ENCODE data around the gene P3H2. TPM values are rescaled to one million over a fixed set of nuclear protein-coding genes. Genes with fewer than 3 reads are reported as not detected.

Gene P3H2
- total and polyA plus RNA-seq, 9 of the 15 experiments (the other 6 are each of a cell fraction or from before 2014, with no cell fraction given): 0.04 to 0.26 (median 0.22) TPM; not detected in 6

DNA sequence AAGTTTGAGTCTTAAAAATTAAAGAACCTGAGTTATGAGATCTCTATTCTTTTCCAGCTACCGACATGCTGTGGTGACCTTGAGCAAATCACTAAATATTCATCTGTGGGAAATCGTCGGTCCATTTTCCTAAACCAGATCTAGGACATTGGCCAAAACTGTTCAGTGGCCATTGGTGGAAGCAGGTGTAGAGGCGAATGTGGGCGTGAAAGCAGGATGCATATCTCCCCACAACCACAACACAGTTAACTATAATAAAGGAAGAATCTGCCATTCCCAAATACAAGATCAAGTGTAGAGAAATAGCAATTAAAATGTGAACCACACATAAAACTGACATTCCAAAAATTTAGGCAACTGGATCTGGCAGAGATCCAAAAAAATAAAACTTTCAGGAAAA, 129.9 kb downstream of the P3H2 start:
- WGBS (ENCODE audit: insufficient coverage, low coverage, missing lambda C conversion rate): 0% methylated on average over 4 of the region's 5 CpGs
- intact Hi-C loops (cut with micrococcal nuclease): no loop called here
- in situ Hi-C loops (cut with MboI): no loop called here
- FAIRE-seq: no peak
- Histone ChIP-seq H3K9me1 (ENCODE audit: control insufficient read depth, insufficient read depth, low read length) (no peaks in the 10 kb centered on the region), H3K4me2 (ENCODE audit: insufficient read depth, low read length) (no peak overlapping the region), H2AFZ (ENCODE audit: low read depth, low read length) (no peak overlapping the region), H3K79me2 (ENCODE audit: control insufficient read depth, insufficient read depth, low read length) (no peaks in the 10 kb centered on the region), H3K9ac (ENCODE audit: insufficient read depth in 1 of 2, low read depth in 2 of 2, low read length in 2 of 2) (no peak overlapping the region), H3K4me3 (no peak overlapping the region), H3K9me3 (replicated peaks; ENCODE audit: control insufficient read depth, insufficient read depth, low read depth, low read length) (no peaks in the 10 kb centered on the region), H3K27ac (ENCODE audit: extremely low read depth, low read depth, low read length) (no peak overlapping the region), H3K4me1 (replicated peaks in 1 of 2; ENCODE audit: control insufficient read depth in 2 of 2, insufficient read depth in 2 of 2, low read length in 2 of 2) (no peaks in the 10 kb centered on the region), H3K27me3 (ENCODE audit: control insufficient read depth in 2 of 2, insufficient read depth in 2 of 2, low read length in 2 of 2) (no peaks in the 10 kb centered on the region), H3K36me3 (ENCODE audit: control insufficient read depth, insufficient read depth, low read length) (no peaks in the 10 kb centered on the region), H4K20me1 (replicated peaks; ENCODE audit: control insufficient read depth, insufficient read depth, low read length) (no peaks in the 10 kb centered on the region)
- BruUV-seq (replicated peaks): no TSS peak
- ChIA-PET CTCF (ENCODE audit: low intra/inter-chr PET ratio) (no interaction called here), POLR2A (no interaction called here)
- no peak for TF ChIP-seq GTF2A2 (tag; IDR thresholded peaks at IDR 0.05)
- TF ChIP-seq JUN (IDR thresholded peaks at IDR 0.05; ENCODE audit: borderline replicate concordance, low read depth, low read length): no peak
- TF ChIP-seq JUN (CRISPR knock-in tag; IDR thresholded peaks at IDR 0.05; ENCODE audit: borderline replicate concordance): no peak
- TF ChIP-seq NFIC (IDR thresholded peaks at IDR 0.05): 0 out of 2 replicates have a peak, but pooled peaks have one; percentile 12
- no peak for TF ChIP-seq POLR2B (IDR thresholded peaks at IDR 0.05; ENCODE audit: low read depth, partially characterized antibody)
- no peak for ATAC-seq
- no peak for DNase-seq (ENCODE audit: extremely low read depth in 1 of 4, low spot score in 3 of 4)

DNA sequence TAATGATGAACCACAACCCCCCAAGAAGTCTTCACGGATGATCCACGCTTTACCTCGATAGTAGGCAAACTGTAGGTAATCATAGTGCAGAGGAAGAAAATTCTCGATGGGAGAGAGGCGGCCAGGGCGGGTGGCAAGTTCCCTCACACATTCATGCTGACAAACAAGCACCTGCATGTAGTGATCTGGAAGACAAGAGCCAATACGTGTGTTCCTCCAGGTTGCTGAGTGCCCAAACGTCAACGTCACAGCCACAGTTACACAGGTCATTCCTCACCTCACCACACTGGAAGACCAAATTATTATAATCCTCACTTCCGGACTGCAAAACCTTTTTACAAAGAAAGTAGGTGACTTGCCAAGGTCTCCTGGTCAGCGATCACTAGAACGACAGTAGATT, 131.8 kb downstream of the P3H2 start:
- H3K9me3 ChIP-seq (replicated peaks; ENCODE audit: control insufficient read depth, insufficient read depth, low read depth, low read length): no peaks in the 10 kb centered on the region
- no peak overlapping the region for H3K4me3 ChIP-seq
- no TSS peak for BruUV-seq (replicated peaks)
- FAIRE-seq (no peak), DNase-seq (ENCODE audit: extremely low read depth in 1 of 4, low spot score in 3 of 4) (no peak), ATAC-seq (no peak)
- intact Hi-C loops (cut with micrococcal nuclease): no loop called here
- H3K9ac ChIP-seq (ENCODE audit: insufficient read depth in 1 of 2, low read depth in 2 of 2, low read length in 2 of 2): no peak overlapping the region
- 1% methylated on average over 12 of the region's 12 CpGs for WGBS (ENCODE audit: insufficient coverage, low coverage, missing lambda C conversion rate)
- no peak overlapping the region for H2AFZ ChIP-seq (ENCODE audit: low read depth, low read length)
- POLR2A ChIA-PET: no interaction called here
- H3K27me3 ChIP-seq (ENCODE audit: control insufficient read depth in 2 of 2, insufficient read depth in 2 of 2, low read length in 2 of 2): no peaks in the 10 kb centered on the region
- H3K9me1 ChIP-seq (ENCODE audit: control insufficient read depth, insufficient read depth, low read length): no peaks in the 10 kb centered on the region
- no peaks in the 10 kb centered on the region for H3K4me1 ChIP-seq (replicated peaks in 1 of 2; ENCODE audit: control insufficient read depth in 2 of 2, insufficient read depth in 2 of 2, low read length in 2 of 2)
- H3K4me2 ChIP-seq (ENCODE audit: insufficient read depth, low read length): no peak overlapping the region
- in situ Hi-C loops (cut with MboI): no loop called here
- H3K27ac ChIP-seq (ENCODE audit: extremely low read depth, low read depth, low read length): no peak overlapping the region
- H4K20me1 ChIP-seq (replicated peaks; ENCODE audit: control insufficient read depth, insufficient read depth, low read length): no peaks in the 10 kb centered on the region
- H3K79me2 ChIP-seq (ENCODE audit: control insufficient read depth, insufficient read depth, low read length): no peaks in the 10 kb centered on the region
- CTCF ChIA-PET (ENCODE audit: low intra/inter-chr PET ratio): no interaction called here
- no peaks in the 10 kb centered on the region for H3K36me3 ChIP-seq (ENCODE audit: control insufficient read depth, insufficient read depth, low read length)
- TF ChIP-seq CBX3 (IDR thresholded peaks at IDR 0.05; ENCODE audit: borderline replicate concordance in 1 of 2, low read length in 2 of 2): no peak
- TF ChIP-seq CBFB (CRISPR knock-in tag; IDR thresholded peaks at IDR 0.05): no peak
- no peak for TF ChIP-seq ARID1B (IDR thresholded peaks at IDR 0.05)
- no peak for TF ChIP-seq HOXB6 (CRISPR knock-in tag; IDR thresholded peaks at IDR 0.05; ENCODE audit: borderline replicate concordance)
- no peak for TF ChIP-seq RBM25 (IDR thresholded peaks at IDR 0.05; ENCODE audit: low read depth, low read length, severe bottlenecking)
- no peak for TF ChIP-seq BRD4 (IDR thresholded peaks at IDR 0.05)
- TF ChIP-seq KDM2B (CRISPR knock-in tag; IDR thresholded peaks at IDR 0.05): no peak
- no peak for TF ChIP-seq CBX1 (IDR thresholded peaks at IDR 0.05; ENCODE audit: low read depth)
- no peak for TF ChIP-seq PHF8 (IDR thresholded peaks at IDR 0.05; ENCODE audit: borderline replicate concordance, low read length)
- no peak for TF ChIP-seq NR2F6 (CRISPR knock-in tag; IDR thresholded peaks at IDR 0.05)
- TF ChIP-seq, protein P1, sequence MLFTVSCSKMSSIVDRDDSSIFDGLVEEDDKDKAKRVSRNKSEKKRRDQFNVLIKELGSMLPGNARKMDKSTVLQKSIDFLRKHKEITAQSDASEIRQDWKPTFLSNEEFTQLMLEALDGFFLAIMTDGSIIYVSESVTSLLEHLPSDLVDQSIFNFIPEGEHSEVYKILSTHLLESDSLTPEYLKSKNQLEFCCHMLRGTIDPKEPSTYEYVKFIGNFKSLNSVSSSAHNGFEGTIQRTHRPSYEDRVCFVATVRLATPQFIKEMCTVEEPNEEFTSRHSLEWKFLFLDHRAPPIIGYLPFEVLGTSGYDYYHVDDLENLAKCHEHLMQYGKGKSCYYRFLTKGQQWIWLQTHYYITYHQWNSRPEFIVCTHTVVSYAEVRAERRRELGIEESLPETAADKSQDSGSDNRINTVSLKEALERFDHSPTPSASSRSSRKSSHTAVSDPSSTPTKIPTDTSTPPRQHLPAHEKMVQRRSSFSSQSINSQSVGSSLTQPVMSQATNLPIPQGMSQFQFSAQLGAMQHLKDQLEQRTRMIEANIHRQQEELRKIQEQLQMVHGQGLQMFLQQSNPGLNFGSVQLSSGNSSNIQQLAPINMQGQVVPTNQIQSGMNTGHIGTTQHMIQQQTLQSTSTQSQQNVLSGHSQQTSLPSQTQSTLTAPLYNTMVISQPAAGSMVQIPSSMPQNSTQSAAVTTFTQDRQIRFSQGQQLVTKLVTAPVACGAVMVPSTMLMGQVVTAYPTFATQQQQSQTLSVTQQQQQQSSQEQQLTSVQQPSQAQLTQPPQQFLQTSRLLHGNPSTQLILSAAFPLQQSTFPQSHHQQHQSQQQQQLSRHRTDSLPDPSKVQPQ (CRISPR knock-in tag; IDR thresholded peaks at IDR 0.05; ENCODE audit: borderline replicate concordance): no peak
